ENCODE data around the gene PKIG.

PKIG gene

DNA sequence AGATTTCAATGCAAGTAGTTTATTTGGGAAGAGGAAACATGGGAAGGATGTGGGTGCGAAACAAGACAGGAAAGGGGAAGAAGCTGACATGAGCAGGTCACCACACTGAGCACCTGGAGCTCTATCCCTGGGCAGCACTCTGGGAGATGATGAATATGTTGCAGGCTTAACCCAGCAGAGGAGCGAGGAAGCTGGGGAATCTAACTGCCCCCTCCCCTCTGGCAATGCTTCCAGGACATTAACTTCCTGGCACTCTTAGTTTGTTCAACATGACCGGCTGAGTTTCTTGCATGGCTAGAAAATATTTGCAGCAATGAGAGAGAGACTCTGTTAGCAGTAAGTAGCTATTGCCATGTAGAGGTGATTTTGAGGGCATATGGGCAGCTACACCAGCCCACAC lies 74.1 kb downstream of the PKIG start:
- DNase-seq (ENCODE audit: low read depth): no peak
- TF ChIP-seq, protein P1, sequence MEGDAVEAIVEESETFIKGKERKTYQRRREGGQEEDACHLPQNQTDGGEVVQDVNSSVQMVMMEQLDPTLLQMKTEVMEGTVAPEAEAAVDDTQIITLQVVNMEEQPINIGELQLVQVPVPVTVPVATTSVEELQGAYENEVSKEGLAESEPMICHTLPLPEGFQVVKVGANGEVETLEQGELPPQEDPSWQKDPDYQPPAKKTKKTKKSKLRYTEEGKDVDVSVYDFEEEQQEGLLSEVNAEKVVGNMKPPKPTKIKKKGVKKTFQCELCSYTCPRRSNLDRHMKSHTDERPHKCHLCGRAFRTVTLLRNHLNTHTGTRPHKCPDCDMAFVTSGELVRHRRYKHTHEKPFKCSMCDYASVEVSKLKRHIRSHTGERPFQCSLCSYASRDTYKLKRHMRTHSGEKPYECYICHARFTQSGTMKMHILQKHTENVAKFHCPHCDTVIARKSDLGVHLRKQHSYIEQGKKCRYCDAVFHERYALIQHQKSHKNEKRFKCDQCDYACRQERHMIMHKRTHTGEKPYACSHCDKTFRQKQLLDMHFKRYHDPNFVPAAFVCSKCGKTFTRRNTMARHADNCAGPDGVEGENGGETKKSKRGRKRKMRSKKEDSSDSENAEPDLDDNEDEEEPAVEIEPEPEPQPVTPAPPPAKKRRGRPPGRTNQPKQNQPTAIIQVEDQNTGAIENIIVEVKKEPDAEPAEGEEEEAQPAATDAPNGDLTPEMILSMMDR (IDR thresholded peaks at IDR 0.05; ENCODE audit: low read length, missing control alignments): no peak
- H3K4me3 ChIP-seq (replicated peaks; ENCODE audit: low read depth, low read length): no peak overlapping the region

DNA sequence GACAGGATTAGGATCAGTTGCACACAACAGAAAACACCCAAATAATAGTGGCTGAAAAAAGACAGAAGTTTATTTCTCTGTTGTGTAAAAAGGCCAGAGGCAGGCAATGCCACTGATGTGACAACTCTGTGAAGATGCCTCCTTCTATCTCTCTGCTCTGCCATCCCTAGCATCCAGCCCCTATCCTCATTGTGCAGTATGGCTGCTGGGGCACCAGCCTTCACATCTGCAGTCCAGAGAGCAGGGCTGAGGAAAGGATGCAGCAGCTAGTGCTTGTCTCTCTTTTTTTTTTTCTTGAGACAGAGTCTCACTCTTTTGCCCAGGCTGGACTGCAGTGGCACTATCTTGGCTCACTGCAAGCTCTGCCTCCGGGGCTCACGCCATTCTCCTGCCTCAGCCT lies 75.5 kb downstream of the PKIG start:
- no peak for DNase-seq (ENCODE audit: low read depth)
- H3K4me3 ChIP-seq (replicated peaks; ENCODE audit: low read depth, low read length): no peak overlapping the region
- TF ChIP-seq, protein P1 (IDR thresholded peaks at IDR 0.05; ENCODE audit: low read length, missing control alignments): no peak

- H3K4me3 ChIP-seq (replicated peaks; ENCODE audit: low read depth, low read length): no peak overlapping the region
- TF ChIP-seq, protein P1 (IDR thresholded peaks at IDR 0.05; ENCODE audit: low read length, missing control alignments): no peak
- DNase-seq (ENCODE audit: low read depth): no peak
Measured at GRCh38 chr20:44658810-44659209, 76.4 kb downstream of the PKIG start.

DNA sequence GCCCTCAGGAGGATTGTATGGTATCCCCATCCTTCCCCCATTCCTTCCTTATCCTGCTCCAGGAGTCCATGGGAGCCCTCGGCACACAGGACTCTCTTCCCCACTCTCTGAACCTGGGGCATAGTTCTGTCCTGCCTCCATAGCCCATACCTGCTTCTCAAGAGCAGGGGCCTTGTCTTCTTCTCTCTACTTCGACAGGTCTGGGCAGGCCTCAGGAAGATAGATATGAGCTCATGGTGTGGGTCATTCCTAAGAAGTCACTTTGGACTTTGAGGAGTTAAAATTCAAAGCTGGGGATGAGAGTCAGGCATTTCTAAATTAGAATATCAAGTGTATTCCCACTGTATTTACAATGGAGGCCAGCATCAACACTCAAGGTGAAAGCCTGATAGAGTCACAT lies 77.6 kb downstream of the PKIG start:
- TF ChIP-seq, protein P1 (IDR thresholded peaks at IDR 0.05; ENCODE audit: low read length, missing control alignments): no peak
- H3K4me3 ChIP-seq (replicated peaks; ENCODE audit: low read depth, low read length): no peak overlapping the region
- no peak for DNase-seq (ENCODE audit: low read depth)

- TF ChIP-seq, protein P1 (IDR thresholded peaks at IDR 0.05; ENCODE audit: low read length, missing control alignments): no peak
- H3K4me3 ChIP-seq (replicated peaks; ENCODE audit: low read depth, low read length): no peak overlapping the region
- DNase-seq (ENCODE audit: low read depth): no peak
Measured at GRCh38 chr20:44660581-44660980, 78.2 kb downstream of the PKIG start.

DNA sequence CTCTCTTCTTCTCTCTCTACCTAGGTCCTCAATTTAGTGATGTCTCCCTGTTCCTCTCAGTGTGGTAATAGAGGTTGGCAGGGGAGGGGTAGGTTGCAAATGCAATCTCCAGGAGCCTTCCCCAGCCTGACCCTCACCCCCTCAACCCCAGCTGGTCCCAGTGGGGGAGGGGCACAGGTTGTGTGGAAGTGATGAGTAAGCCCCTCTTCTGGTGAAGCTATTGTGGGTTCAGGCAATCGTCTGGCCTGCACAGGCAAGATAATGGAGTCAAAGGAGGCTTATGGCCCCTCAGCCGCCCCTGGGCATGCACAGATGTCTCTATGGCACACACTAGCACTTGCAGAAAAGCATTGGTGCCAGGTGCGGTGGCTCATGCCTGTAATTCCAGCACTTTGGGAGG lies 79.9 kb downstream of the PKIG start:
- H3K4me3 ChIP-seq (replicated peaks; ENCODE audit: low read depth, low read length): no peak overlapping the region
- TF ChIP-seq, protein P1 (IDR thresholded peaks at IDR 0.05; ENCODE audit: low read length, missing control alignments): no peak
- DNase-seq (ENCODE audit: low read depth): no peak

DNA sequence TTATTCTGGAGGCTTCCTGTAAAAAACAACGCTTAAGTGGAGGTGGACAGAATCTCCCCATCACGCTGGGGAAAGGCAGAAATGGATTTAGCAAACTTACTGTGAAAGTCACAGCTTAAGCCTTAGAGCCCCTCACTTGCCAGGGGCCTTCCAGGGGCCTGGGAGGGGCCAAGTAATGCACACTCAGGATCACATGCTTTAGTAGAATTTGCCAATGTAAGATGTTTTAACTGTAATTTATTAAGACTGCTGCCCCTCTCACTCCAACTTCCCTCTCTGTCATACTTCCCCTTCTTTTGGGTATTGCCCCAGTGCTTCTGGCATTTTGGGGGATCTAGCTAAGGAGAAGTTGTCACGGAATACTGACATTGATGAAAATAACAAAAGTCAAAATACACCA lies 81.8 kb downstream of the PKIG start:
- TF ChIP-seq, protein P1 (IDR thresholded peaks at IDR 0.05; ENCODE audit: low read length, missing control alignments): no peak
- no peak for DNase-seq (ENCODE audit: low read depth)
- no peak overlapping the region for H3K4me3 ChIP-seq (replicated peaks; ENCODE audit: low read depth, low read length)

All from fibroblast of pulmonary artery (primary cell).